IMR-90 (cell line): ENCODE data around the gene PHLPP2. TPM values are rescaled to one million over a fixed set of nuclear protein-coding genes. Genes with fewer than 3 reads are reported as not detected.

ENCODE experiments used
- ATAC-seq: fragments of 200-7000 bp; cut with Tn5 transposase; 2 replicates; pipeline ENCODE4 v1.9.1; 2020; ENCODE audit warnings: low read depth, mild to moderate bottlenecking, moderate library complexity
- BruUV-seq: library from RNA; stranded (reverse); fragments of 400-500 nt; replicated peaks from 2 replicates; lab custom pipeline; 2021; lab: Mats Ljungman, UMichigan
- CTCF ChIA-PET: fragments of 300-600 bp; formaldehyde crosslinking; extraction: SDS; loops from one replicate; lab custom pipeline; 2021; ENCODE audit warnings: antibody characterized with exemption; lab: Yijun Ruan, JAX
- POLR2A ChIA-PET: fragments of 300-600 bp; sonication (Branson Sonifier 250); formaldehyde crosslinking; loops from one replicate; lab custom pipeline; 2022; ENCODE audit warnings: antibody characterized with exemption; ENCODE audit not compliant: unreplicated experiment; lab: Charles Lee
- DNase-seq: peaks from one replicate; pipeline ENCODE4 v3.0.0; 2013
- H2AFZ ChIP-seq: replicated peaks from 2 replicates; pipeline ENCODE3; 2013; ENCODE audit warnings: low read length, mild to moderate bottlenecking; ENCODE audit not compliant: poor library complexity
- H2AK5ac ChIP-seq: 2 replicates; pipeline ENCODE4 v1.6.1; 2013; ENCODE audit warnings: low read depth, low read length, inconsistent platforms
- H2AK9ac ChIP-seq: replicated peaks from 2 replicates; pipeline ENCODE3; 2013; ENCODE audit warnings: mild to moderate bottlenecking, low read depth, low read length, moderate library complexity; ENCODE audit not compliant: poor library complexity
- H2BK120ac ChIP-seq: 2 replicates; pipeline ENCODE4 v1.6.1; 2013; ENCODE audit warnings: low read depth, low read length, inconsistent platforms
- H2BK15ac ChIP-seq: 3 replicates; pipeline ENCODE4 v1.6.1; 2013; ENCODE audit warnings: low read depth, low read length, inconsistent platforms
- H2BK20ac ChIP-seq: 2 replicates; pipeline ENCODE4 v1.6.1; 2013; ENCODE audit warnings: low read depth, mild to moderate bottlenecking, inconsistent platforms, low read length, moderate library complexity
- H2BK5ac ChIP-seq: 2 replicates; pipeline ENCODE4 v1.6.1; 2013; ENCODE audit warnings: mild to moderate bottlenecking, low read depth, low read length, inconsistent platforms; ENCODE audit not compliant: poor library complexity, severe bottlenecking
- H3K14ac ChIP-seq: replicated peaks from 2 replicates; pipeline ENCODE4 v1.6.1; 2013; ENCODE audit warnings: low read depth, low read length, inconsistent platforms
- H3K18ac ChIP-seq: 2 replicates; pipeline ENCODE4 v1.6.1; 2013; ENCODE audit warnings: low read depth, low read length, control low read depth
- H3K23ac ChIP-seq: 2 replicates; pipeline ENCODE4 v1.6.1; 2013; ENCODE audit warnings: low read depth, low read length, inconsistent platforms
- H3K27ac ChIP-seq: 2 replicates; pipeline ENCODE4 v1.5.1; 2013; ENCODE audit warnings: mild to moderate bottlenecking, control low read depth, low read length; ENCODE audit not compliant: insufficient read depth
- H3K27me3 ChIP-seq: 2 replicates; pipeline ENCODE4 v1.6.1; 2013; ENCODE audit warnings: low read length; ENCODE audit not compliant: control insufficient read depth, insufficient read depth
- H3K36me3 ChIP-seq: 2 replicates; pipeline ENCODE4 v1.6.1; 2013; ENCODE audit warnings: low read length, mixed read lengths; ENCODE audit not compliant: control insufficient read depth, insufficient read depth
- H3K4ac ChIP-seq: 2 replicates; pipeline ENCODE4 v1.6.1; 2013; ENCODE audit warnings: low read depth, low read length, inconsistent platforms
- H3K4me1 ChIP-seq: 2 replicates; pipeline ENCODE4 v1.6.1; 2013; ENCODE audit warnings: low read length, mixed read lengths; ENCODE audit not compliant: control insufficient read depth, insufficient read depth
- H3K4me2 ChIP-seq: 2 replicates; pipeline ENCODE4 v1.6.1; 2013; ENCODE audit warnings: low read depth, mild to moderate bottlenecking, control low read depth, low read length, moderate library complexity
- H3K4me3 ChIP-seq: 2 replicates; pipeline ENCODE4 v1.5.1; 2013; ENCODE audit warnings: low read depth, mild to moderate bottlenecking, control low read depth, low read length, moderate library complexity; ENCODE audit not compliant: insufficient read depth
- H3K56ac ChIP-seq: 2 replicates; pipeline ENCODE4 v1.6.1; 2013; ENCODE audit warnings: low read length, inconsistent platforms; ENCODE audit not compliant: insufficient read depth; ENCODE audit errors: extremely low read depth
- H3K79me1 ChIP-seq, 2 experiments: 2 replicates each; pipeline ENCODE4 v1.6.1; 2013; ENCODE audit warnings: low read length in 2 of 2, inconsistent platforms in 1 of 2, low read depth in 1 of 2
- H3K9ac ChIP-seq: 2 replicates; pipeline ENCODE4 v1.6.1; 2013; ENCODE audit warnings: low read depth, low read length, control low read depth
- H3K9me1 ChIP-seq: 2 replicates; pipeline ENCODE4 v1.6.1; 2013; ENCODE audit warnings: low read length, inconsistent platforms; ENCODE audit not compliant: insufficient read depth
- H3K9me3 ChIP-seq: 2 replicates; pipeline ENCODE4 v1.6.1; 2013; ENCODE audit warnings: low read length; ENCODE audit not compliant: control insufficient read depth, insufficient read depth
- H4K20me1 ChIP-seq: 2 replicates; pipeline ENCODE4 v1.6.1; 2013; ENCODE audit warnings: low read length, inconsistent platforms; ENCODE audit not compliant: insufficient read depth
- H4K5ac ChIP-seq: 2 replicates; pipeline ENCODE4 v1.6.1; 2013; ENCODE audit warnings: mild to moderate bottlenecking, low read depth, low read length, control low read depth
- H4K8ac ChIP-seq, 2 experiments: 2 replicates each; pipeline ENCODE4 v1.6.1; 2013; ENCODE audit warnings: low read depth in 2 of 2, low read length in 2 of 2, control low read depth in 1 of 2, inconsistent platforms in 1 of 2
- H4K91ac ChIP-seq: 2 replicates; pipeline ENCODE4 v1.6.1; 2013; ENCODE audit warnings: low read depth, low read length, inconsistent platforms; ENCODE audit not compliant: insufficient read depth
- BHLHE40 ChIP-seq: fragments of 150-350 bp; IDR thresholded peaks from 2 replicates; pipeline ENCODE4 v1.6.1; 2016; ENCODE audit warnings: mild to moderate bottlenecking, low read depth, low read length
- CEBPB ChIP-seq: IDR thresholded peaks from 2 replicates; pipeline ENCODE4 v1.6.1; 2012; ENCODE audit warnings: low read depth, low read length, improper control_type of control experiment
- CHD1 ChIP-seq: IDR thresholded peaks from 2 replicates; pipeline ENCODE4 v1.6.1; 2012; ENCODE audit warnings: low read depth, low read length, improper control_type of control experiment
- CTCF ChIP-seq: conservative IDR thresholded peaks from 2 replicates; pipeline ENCODE4 v1.5.1; 2012; ENCODE audit warnings: mild to moderate bottlenecking, low read depth, low read length, improper control_type of control experiment
- ELK1 ChIP-seq: fragments of 150-350 bp; IDR thresholded peaks from 2 replicates; pipeline ENCODE4 v1.6.1; 2016; ENCODE audit warnings: low read depth, mild to moderate bottlenecking, low read length, moderate library complexity, borderline replicate concordance
- FOS ChIP-seq: fragments of 150-350 bp; IDR thresholded peaks from 2 replicates; pipeline ENCODE4 v1.6.1; 2016; ENCODE audit warnings: low read depth, low read length
- MAFK ChIP-seq: IDR thresholded peaks from 2 replicates; pipeline ENCODE4 v1.6.1; 2012; ENCODE audit warnings: low read depth, low read length, improper control_type of control experiment
- MAZ ChIP-seq: IDR thresholded peaks from 2 replicates; pipeline ENCODE4 v1.6.1; 2012; ENCODE audit warnings: low read depth, mild to moderate bottlenecking, low read length, improper control_type of control experiment, moderate library complexity, borderline replicate concordance
- MXI1 ChIP-seq: IDR thresholded peaks from 2 replicates; pipeline ENCODE4 v1.6.1; 2012; ENCODE audit warnings: low read depth, mild to moderate bottlenecking, low read length, moderate library complexity, borderline replicate concordance
- NFE2L2 ChIP-seq: fragments of 150-350 bp; IDR thresholded peaks from 2 replicates; pipeline ENCODE4 v1.6.1; 2016; ENCODE audit warnings: low read depth, mild to moderate bottlenecking, low read length
- POLR2A ChIP-seq: IDR thresholded peaks from 2 replicates; pipeline ENCODE4 v1.6.1; 2012; ENCODE audit warnings: mild to moderate bottlenecking, low read depth, low read length
- RAD21 ChIP-seq: IDR thresholded peaks from 2 replicates; pipeline ENCODE4 v1.6.1; 2012; ENCODE audit warnings: low read length, improper control_type of control experiment
- SMC3 ChIP-seq: fragments of 150-350 bp; IDR thresholded peaks from 2 replicates; pipeline ENCODE4 v1.6.1; 2016; ENCODE audit warnings: low read depth, mild to moderate bottlenecking, antibody characterized with exemption, low read length, moderate library complexity
- WGBS, 2 experiments: methylation state at CpG; one replicate each; pipeline versions ENCODE4 v1.1.5 to v1.1.7; 2013; ENCODE audit warnings: missing lambda C conversion rate in 2 of 2; ENCODE audit not compliant: insufficient read length in 1 of 2; ENCODE audit errors: extremely low coverage in 2 of 2; 5-methylcytosine and 5-hydroxymethylcytosine counted together
- dilution Hi-C: fragments of 300-500 bp; cut with HindIII; formaldehyde crosslinking; loops from one replicate; pipeline ENCODE4 v1.14.3; 2018; ENCODE audit warnings: low sequenced_read_pairs; ENCODE audit not compliant: unreplicated experiment
- in situ Hi-C: fragments of 300-500 bp; cut with MboI; formaldehyde crosslinking; loops from 3 replicates; pipeline ENCODE4 v1.14.3; 2019; ENCODE audit warnings: low sequenced_read_pairs, inconsistent platforms, mixed read lengths
- intact Hi-C: fragments of 100-400 bp; cut with micrococcal nuclease; formaldehyde crosslinking; loops from 2 replicates; pipeline ENCODE4 v1.10.0; 2022
- polyA plus RNA-seq, 3 experiments: library from polyadenylated mRNA; depleted of rRNA; stranded (reverse); fragments of >200 nt; gene quantifications; 2 replicates each; pipeline ENCODE4 v1.2.3, GENCODE V29; 2012; ENCODE audit warnings: low replicate concordance in 1 of 3
- total RNA-seq: library from RNA; depleted of rRNA; stranded (reverse); fragments of >200 nt; gene quantifications from 2 replicates; pipeline ENCODE4 v1.2.3, GENCODE V29; 2012
- TF ChIP-seq, protein P1 (sequence below): fragments of 150-350 bp; IDR thresholded peaks from 2 replicates; pipeline ENCODE4 v1.6.1; 2017; ENCODE audit warnings: mild to moderate bottlenecking, antibody characterized with exemption, low read length, low read depth

PHLPP2 gene
- total and polyA plus RNA-seq, 2 of the 4 experiments (the other 2 are of a cell fraction) = 6.8 to 10.2 TPM

- Histone ChIP-seq H4K20me1 (peaks cover 8% of the 10 kb centered on the region), H2BK120ac (no peak overlapping the region), H3K27ac (no peak overlapping the region), H2BK20ac (no peak overlapping the region), H2BK15ac (no peak overlapping the region), H3K36me3 (0 out of 2 replicates have a peak, but pooled peaks cover 1% of the 10 kb centered on the region), H2BK5ac (no peak overlapping the region), H3K9me3 (no peaks in the 10 kb centered on the region), H3K4ac (no peak overlapping the region), H3K4me2 (no peak overlapping the region), H3K9me1 (no peaks in the 10 kb centered on the region; the same call in 1 of the 2 replicates), H4K5ac (no peak overlapping the region), H3K4me3 (no peak overlapping the region), H4K91ac (no peak overlapping the region), H4K8ac (no peak overlapping the region), H3K9ac (no peak overlapping the region), H3K4me1 (peaks cover 5% of the 10 kb centered on the region), H3K14ac (no peak overlapping the region), H3K27me3 (no peaks in the 10 kb centered on the region), H2AK5ac (no peak overlapping the region), H3K18ac (no peak overlapping the region), H3K56ac (no peak overlapping the region), H3K23ac (no peak overlapping the region; the same call in 1 of the 2 replicates), H2AK9ac (no peak overlapping the region), H3K79me1 (peaks cover 9 to 44% of the 10 kb centered on the region in 2 experiments), H2AFZ (no peak overlapping the region)
- in situ Hi-C loops (no loop called here), dilution Hi-C loops (no loop called here), intact Hi-C loops (no loop called here)
- TF ChIP-seq RAD21 = no peak
- TF ChIP-seq CEBPB = no peak
- TF ChIP-seq CTCF = no peak
- TF ChIP-seq FOS = no peak
- no peak for TF ChIP-seq POLR2A
- TF ChIP-seq, protein P1, sequence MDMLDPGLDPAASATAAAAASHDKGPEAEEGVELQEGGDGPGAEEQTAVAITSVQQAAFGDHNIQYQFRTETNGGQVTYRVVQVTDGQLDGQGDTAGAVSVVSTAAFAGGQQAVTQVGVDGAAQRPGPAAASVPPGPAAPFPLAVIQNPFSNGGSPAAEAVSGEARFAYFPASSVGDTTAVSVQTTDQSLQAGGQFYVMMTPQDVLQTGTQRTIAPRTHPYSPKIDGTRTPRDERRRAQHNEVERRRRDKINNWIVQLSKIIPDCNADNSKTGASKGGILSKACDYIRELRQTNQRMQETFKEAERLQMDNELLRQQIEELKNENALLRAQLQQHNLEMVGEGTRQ = no peak
- no peak for TF ChIP-seq ELK1
- no peak for TF ChIP-seq SMC3
- no peak for TF ChIP-seq BHLHE40
- no peak for TF ChIP-seq MXI1
- TF ChIP-seq NFE2L2 = no peak
- no peak for TF ChIP-seq MAFK
- no peak for TF ChIP-seq CHD1
- TF ChIP-seq MAZ = no peak
- POLR2A ChIA-PET = no interaction called here
- no CpG with 5 or more reads among the region's 8 CpGs for WGBS, 2 experiments
- CTCF ChIA-PET = interaction anchor here (0.6 kb wide), 2 partner anchors 125 to 240 kb away, joined by 3 read pairs; no protein-coding TSS in a partner anchor
- BruUV-seq = no TSS peak
- no peak for DNase-seq
- ATAC-seq = no peak
Measured at GRCh38 chr16:71721066-71721740, 3.3 kb downstream of the PHLPP2 start.
